ENCODE measurements around the gene EYS.
"Not testable (repeated sequence)": the region's sequence is repeated elsewhere in the genome, so short reads cannot be mapped to it uniquely, and the experiment has no call there.

Gene EYS

DNA sequence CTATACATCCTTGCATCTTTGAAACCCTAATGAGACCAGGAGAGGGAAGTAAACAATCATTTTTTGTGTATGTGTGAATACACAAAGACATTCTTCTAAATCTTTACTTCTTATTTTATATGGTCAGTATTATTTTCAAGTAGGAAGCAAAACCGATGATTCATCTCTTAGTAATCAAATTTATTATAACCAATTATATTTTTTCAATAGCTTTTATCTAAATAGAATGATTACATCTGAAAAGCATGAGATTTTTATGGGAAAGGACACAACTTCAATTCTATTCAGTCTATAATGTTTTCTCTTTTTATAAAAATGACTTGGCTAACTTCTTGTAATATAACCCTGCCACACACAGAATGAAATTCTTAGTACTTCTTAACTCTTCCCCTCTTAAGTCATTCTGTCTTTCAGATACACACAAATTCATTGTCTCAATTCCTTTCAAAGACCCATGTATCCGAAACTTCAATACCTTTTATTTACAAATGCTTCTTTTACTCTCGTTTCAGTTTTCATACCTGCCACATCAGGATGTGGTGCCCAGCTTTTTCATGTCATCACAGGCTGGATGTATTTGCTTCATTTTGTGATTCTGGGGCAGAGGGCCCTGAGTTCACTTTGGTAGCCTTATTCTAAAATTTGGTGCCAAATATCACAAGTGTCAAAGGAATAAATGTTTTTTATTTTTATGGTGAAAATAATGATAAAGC is 1844.4 kb downstream of the EYS start:
- DNase-seq: no peak

DNA sequence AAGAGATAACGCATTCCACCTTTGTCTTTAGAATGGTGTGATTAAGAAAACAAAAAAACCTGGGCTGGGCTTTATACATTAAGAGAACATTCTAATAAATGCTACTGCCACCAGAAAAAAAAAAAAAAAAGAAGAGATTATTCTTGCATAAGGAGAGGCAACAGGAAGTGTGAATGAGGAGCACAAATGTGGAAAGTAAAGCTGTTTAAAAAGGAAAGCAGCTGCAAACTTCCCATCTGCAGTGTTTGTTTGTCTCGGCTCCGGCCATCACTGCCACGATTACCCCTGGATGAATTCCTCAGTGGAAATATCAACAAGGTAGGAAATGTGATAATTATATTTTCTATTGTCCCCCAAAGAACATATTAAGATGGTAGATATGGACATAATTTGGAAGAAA is 1847.5 kb downstream of the EYS start:
- DNase-seq: no peak

- DNase-seq: no peak
Observed at GRCh38 chr6:63858691-63859090, 1848.3 kb downstream of the EYS start.

DNA sequence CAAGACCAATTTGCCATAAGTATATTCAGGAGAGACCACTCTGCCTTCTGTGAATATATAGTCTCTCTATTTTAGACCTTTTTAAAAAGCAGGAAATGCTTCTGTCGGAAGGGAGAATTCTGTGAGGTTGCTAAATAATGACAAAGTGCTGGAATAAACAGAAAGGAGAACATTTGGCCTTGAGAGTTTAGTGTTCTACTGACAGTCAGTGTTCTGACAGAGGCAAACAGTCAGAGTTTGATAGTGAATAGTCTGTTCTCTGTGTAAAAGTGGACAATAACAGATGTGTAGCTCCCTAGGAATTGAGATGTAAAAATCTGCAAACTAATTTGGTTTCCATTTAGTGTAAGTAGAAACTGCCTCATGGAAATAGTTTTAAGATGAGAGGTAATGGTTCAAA is 1850.8 kb downstream of the EYS start:
- no peak for DNase-seq

DNA sequence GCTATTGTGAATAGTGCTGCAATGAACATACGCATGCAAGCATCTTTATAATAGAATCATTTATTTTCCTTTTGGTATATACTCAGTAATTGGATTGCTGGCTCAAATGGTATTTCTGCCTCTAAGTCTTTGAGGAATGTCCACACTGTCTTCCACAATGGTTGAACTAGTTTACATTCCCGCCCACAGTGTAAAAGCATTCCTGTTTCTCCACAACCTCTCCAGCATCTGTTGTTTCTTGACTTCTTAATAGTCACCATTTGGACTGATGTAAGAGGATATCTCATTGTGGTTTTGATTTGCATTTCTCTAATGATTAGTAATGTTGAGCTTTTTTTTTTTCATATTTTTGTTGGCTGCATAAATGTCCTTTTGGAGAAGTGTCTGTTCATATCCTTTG is 1862.7 kb downstream of the EYS start:
- DNase-seq: no peak

GRCh38 chr6:63839485-63839884 is 1867.5 kb downstream of the EYS start:
- DNase-seq: no peak

DNA sequence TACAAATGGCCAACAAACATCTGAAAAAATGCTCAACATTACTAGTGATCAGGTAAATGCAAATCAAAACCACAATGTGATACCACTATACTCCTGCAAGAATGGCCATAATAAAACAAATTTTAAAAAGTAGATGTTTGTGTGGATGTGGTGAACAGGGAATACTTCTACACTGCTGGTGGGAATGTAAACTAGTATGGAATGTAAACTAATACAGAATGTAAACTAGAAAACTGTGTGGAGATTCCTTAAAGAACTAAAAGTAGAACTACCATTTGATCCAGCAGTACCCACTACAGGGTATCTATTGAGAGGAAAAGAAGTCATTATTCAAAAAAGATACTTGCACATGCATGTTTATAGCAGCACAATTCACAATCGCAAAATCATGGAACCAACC is 1878.3 kb downstream of the EYS start:
- not testable (repeated sequence) for DNase-seq

GRCh38 chr6:63824722-63825121 is 1882.3 kb downstream of the EYS start:
- no peak for DNase-seq

GRCh38 chr6:63821442-63821841 is 1885.6 kb downstream of the EYS start:
- no peak for DNase-seq

- no peak for DNase-seq
Observed at GRCh38 chr6:63819831-63820230, 1887.2 kb downstream of the EYS start.

- DNase-seq: no peak
Observed at GRCh38 chr6:63817492-63818050, 1889.5 kb downstream of the EYS start.

DNA sequence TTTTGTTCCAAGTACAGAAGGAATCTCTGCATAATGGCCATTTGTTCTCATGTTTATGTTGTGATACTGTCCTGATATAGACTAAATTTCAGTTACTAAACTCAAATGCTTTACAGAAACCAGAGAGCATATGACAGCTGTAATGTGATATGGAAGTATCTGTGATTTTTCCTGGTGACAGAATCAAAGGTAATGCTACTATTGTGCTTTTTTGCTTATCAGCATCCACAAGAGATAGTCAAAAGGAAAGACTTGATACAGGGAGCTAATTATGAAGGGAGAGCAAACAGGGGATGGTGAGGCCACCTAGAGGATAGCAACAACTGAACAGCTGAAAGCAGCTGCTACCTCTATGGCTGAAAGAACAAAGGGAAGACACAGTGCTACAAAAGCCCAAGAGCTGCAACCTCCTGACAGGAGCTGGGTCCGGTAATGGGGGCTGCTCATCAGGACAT is 1890.0 kb downstream of the EYS start:
- peak; percentile 8 for DNase-seq

DNA sequence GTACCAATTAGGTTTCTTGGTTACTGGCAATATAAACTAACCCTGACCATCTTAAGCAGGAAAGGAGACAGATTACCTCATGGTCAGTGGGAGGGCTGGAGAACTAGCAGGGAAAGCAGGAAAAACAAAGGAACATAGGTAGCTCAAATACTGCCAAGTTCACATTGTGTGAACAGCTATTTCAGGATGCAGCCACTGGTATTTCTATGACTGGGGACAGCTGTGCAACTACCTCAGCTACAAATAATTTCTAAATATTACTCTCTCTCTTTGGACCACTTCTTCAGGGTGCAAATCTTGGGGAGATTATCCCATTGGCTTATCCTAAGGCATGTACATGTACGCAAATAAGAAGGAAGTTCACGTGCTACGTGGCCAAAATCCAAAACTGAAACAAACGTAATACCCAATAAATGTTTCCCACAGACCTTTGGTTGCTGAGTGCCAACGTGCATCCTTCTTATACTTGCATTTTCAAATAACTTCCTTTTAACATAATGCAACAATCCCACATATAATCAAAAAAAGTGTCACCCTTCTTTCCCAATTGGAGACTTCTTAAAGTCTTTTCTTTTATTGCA is 1890.5 kb downstream of the EYS start:
- no peak for DNase-seq

GRCh38 chr6:63814459-63814858 is 1892.6 kb downstream of the EYS start:
- DNase-seq: no peak

- no peak for DNase-seq
Observed at GRCh38 chr6:63813566-63814120, 1893.4 kb downstream of the EYS start.

DNA sequence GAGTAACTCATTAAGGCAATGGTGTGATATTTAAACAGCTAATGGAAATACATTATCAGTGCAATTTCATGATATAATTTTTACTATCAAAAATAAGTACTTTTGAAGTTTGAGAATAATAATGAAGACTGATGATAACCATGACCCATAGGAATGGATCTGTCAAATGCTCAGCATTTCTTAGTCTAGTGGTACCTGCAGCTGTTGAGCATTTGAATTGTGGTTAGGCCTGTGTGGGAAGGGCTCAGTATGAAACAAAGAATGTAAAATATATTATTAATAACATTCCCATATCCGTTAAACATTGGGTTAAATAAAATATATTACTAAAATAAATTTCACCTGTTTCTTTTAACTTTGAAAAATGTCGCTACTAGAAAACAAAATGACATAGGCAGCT is 1898.5 kb downstream of the EYS start:
- DNase-seq: no peak

DNA sequence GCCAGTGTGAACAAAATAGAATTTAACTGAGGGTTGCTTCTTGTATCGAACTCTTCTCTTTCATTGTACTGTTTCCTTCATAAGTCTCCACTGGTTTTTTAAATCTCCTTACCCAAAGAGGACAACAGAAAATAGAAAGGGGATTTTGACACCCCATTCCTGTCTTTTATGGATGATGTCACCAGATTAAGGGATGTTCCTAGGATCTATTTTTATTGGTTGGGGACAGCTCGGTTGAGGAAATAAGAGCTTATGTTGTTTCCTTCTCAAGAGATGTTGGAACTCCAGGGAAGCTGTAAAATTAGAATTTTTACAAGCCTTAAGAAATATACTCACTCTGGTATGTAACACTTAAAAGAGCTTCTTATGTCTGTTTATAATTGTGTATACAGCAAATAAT is 1900.0 kb downstream of the EYS start:
- no peak for DNase-seq

DNA sequence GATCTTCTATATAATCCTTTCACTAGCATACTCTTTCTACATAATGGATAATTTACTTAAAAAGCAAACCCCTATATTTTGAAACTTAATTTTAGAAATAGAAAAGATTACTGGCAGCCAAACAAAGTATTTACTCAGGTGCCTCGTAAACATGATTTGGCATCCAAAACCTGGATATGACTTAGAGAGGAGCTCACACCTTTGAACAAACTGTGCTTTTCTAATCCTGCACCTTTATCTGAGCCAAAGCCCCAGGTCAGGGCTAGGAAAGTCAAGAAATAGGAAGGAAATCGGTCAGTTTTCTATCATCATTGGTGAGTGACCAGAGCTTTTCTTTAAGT is 1900.5 kb downstream of the EYS start:
- DNase-seq: no peak

GRCh38 chr6:63805808-63806572 is 1901.0 kb downstream of the EYS start:
- peak; percentile 57 for DNase-seq

GRCh38 chr6:63805345-63805744 is 1901.7 kb downstream of the EYS start:
- DNase-seq: no peak

- no peak for DNase-seq
Observed at GRCh38 chr6:63804381-63804956, 1902.6 kb downstream of the EYS start.

DNA sequence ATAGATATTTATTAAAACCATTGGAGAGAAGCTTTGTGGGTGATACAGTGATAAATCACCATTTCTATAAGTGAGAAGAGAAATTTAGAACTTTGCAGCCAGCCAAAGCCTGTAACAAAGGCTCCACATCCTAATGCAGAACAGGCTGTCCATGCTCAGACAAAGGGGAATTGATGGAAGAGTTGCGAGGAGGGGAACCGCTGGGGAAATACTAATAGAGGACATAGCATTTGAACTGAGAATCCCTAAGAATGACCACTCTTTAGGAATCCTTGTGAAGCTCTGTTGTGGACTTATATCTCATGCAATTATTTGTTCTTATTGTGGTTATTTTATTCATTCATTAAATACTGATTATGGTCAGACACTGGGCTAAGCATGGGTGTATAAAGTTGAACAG is 1903.7 kb downstream of the EYS start:
- DNase-seq: no peak

DNA sequence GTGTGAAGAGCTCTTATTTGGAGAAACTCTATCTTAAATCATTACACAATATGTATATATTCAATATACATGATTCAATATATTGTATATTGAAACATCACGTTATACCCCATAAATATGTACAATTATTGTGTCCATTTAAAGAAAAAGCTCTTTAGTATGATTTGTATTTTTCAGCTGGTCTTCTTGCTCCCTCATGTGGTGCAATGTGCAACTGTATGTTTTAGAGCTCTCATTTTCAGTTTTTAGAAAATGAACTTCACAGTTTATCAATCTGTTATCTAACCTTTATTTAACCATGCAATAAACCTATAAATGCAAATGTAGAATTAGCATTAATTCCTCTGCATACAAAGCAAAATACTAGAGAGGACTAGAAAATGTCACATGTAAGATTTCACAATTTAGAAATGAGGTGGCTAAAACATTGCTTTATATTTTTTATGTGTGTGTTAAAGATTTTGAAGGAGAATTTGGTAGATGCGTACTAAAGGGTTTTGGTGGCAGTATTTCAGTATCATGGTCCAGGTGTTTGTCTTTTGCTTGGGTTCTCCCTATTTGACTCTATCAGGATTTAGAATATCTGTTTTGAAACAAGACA is 1904.3 kb downstream of the EYS start:
- DNase-seq: peak; percentile 22

Data from NCI-H748 treated with DMSO at 0.1 percent for 48 hours (cell line).